ENCODE data around the gene STAC3. TPM values are rescaled to one million over a fixed set of nuclear protein-coding genes. Genes with fewer than 3 reads are reported as not detected.
A peak's percentile ranks its signal among the peaks of the same experiment; 100 is the strongest.
"Not testable (repeated sequence)": the region's sequence is repeated elsewhere in the genome, so short reads cannot be mapped to it uniquely, and the experiment has no call there.

The STAC3 gene
- total and polyA plus RNA-seq, 11 donors = 0.47 to 5.7 (median 0.80) TPM; not detected in 1

DNA sequence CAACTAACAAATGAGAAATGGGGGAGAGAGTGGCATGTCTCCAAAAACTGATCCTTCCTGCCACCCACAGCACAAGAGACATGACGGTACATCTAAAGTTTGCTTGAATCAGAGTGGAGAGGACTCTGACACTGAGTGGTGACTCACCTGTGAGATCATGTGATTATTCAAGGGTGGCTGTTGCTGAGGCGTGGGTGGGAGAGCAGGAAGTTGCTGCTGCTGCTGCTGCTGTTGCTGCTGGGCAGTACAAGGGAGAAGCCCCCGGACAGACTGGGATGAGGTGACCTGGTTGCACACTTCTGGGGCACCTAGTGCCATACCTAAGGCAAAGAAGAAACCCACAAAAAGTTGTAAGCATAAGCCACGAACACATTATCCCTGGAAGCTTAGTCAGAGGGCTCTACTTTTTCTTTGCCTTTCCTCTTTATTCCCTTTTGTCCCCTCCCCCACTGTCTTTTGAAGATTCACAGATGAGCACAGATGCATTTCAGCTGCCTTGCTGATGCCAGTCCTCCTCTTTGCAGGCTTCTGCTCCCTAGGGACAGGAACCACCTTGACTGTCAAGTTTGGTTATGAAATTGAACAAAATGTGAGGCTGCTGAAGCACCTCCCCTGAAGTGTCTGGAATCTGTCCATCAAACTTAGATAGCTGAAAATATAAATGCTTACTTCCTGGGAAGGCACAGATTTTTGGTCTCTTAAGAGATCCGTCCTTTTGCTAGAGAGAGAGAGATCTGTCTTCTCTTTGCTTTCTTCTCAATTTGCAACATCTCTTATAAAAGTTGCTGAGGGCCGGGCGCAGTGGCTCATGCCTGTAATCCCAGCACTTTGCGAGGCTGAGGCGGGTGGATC is 29.4 kb upstream of the STAC3 start:
- intact Hi-C loops (cut with DNase I) = no loop called here
- Histone ChIP-seq H3K9me3 (no peaks in the 10 kb centered on the region), H3K4me1 (peaks cover 0 to 9% (median 0%) of the 10 kb centered on the region in 12 donors), H3K27ac (peak overlapping the region in 1 of 12 donors; percentile 62), H3K27me3 (no peaks in the 10 kb centered on the region), H3K36me3 (peaks cover 0 to 96% (median 89%) of the 10 kb centered on the region in 9 donors), H3K4me3 (no peak overlapping the region)
- no peak for TF ChIP-seq POLR2A (IDR thresholded peaks at IDR 0.05)
- TF ChIP-seq, protein P1, sequence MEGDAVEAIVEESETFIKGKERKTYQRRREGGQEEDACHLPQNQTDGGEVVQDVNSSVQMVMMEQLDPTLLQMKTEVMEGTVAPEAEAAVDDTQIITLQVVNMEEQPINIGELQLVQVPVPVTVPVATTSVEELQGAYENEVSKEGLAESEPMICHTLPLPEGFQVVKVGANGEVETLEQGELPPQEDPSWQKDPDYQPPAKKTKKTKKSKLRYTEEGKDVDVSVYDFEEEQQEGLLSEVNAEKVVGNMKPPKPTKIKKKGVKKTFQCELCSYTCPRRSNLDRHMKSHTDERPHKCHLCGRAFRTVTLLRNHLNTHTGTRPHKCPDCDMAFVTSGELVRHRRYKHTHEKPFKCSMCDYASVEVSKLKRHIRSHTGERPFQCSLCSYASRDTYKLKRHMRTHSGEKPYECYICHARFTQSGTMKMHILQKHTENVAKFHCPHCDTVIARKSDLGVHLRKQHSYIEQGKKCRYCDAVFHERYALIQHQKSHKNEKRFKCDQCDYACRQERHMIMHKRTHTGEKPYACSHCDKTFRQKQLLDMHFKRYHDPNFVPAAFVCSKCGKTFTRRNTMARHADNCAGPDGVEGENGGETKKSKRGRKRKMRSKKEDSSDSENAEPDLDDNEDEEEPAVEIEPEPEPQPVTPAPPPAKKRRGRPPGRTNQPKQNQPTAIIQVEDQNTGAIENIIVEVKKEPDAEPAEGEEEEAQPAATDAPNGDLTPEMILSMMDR (IDR thresholded peaks at IDR 0.05) = no peak
- DNase-seq (no peak), ATAC-seq (peak in 3 of 4 donors; percentile 56 to 81 (median 61))
- 75 to 82% (median 78%) methylated on average over 9 of the region's 9 CpGs for WGBS, 4 donors

DNA sequence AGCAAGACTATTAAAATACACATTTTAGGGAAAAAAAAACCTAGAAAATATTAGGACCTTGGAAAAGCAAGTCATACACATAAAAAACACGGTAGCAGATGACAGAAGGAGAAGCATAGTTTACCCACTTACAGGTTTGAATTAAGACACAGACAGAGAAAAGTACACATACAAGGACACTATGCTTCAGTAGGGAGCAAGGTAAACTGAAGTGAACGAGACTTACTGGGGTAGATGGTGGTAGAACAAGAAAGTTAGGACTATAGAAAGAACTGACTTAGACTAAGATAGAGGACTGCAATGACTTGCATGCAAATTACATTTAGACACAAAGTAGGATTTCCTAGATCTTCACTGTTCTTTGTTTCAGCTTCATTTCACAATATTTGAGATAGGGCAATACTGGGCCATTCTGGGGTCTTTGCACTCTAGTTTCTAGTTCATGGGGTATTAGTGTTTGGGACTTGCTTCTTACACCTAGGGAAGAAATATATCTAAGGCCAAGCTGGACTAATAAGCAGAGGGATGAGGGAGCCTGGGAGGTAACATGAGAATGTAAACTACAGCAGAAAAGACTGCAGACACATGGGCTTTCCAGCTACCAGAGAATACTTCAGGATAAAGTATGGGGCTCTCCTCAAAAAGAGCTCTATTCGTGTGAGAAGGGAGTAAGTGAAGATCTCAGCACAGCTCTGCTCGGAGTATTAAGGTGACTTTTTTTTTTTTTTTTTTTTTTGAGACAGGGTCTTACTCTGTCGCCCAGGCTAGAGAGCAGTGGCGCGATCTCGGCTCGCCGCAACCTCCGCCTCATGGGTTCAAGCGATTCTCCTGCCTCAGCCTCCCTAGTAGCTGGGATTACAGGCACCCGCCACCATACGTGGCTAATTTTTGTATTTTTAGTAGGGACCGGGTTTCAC is 27.7 kb upstream of the STAC3 start:
- ATAC-seq = no peak
- peaks cover 0 to 98% (median 74%) of the 10 kb centered on the region in 9 donors for H3K36me3 ChIP-seq
- intact Hi-C loops (cut with DNase I) = loop anchor here in 1 of 10 donors (5.0 kb wide), 1 partner anchor 66 kb away; no protein-coding TSS in a partner anchor
- no peaks in the 10 kb centered on the region for H3K9me3 ChIP-seq
- WGBS, 4 donors = 95 to 97% (median 95%) methylated on average over 15 of the region's 15 CpGs
- H3K27ac ChIP-seq = no peak overlapping the region
- no peaks in the 10 kb centered on the region for H3K27me3 ChIP-seq
- DNase-seq = no peak
- TF ChIP-seq, protein P1 (IDR thresholded peaks at IDR 0.05) = no peak
- no peak for TF ChIP-seq POLR2A (IDR thresholded peaks at IDR 0.05)
- H3K4me3 ChIP-seq = no peak overlapping the region
- H3K4me1 ChIP-seq = peaks cover 0 to 9% (median under 1%) of the 10 kb centered on the region in 12 donors

DNA sequence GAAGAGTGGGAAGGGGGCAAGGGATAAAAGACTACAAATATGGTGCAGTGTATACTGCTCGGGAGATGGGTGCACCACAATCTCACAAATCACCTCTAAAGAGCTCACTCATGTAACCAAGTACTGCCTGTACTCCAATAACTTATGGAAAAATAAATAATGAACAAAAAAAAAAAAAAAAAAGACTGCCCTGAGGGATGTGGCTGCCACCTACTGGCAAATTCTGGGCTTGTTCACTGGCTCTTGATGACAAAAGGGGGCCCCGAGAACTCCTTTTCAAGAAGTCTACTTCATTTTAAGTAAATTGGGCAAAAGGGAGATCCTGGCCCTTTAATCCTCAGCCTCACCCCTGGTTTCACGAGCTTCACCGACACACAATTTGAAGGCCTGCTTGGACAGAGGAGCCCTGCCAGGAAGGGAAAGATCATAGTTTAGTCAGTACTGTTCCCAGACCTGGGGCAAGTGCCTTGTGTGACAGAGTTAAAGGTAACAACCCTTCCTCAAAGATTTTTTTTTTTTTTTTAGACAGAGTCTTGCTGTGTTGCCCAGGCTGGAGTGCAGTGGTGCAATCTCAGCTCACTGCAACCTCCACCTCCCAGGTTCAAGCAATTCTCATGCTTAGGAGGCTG is 26.1 kb upstream of the STAC3 start:
- DNase-seq = peak in 1 of 5 donors; percentile 39
- peaks cover 0 to 23% (median 13%) of the 10 kb centered on the region in 12 donors for H3K4me1 ChIP-seq
- ATAC-seq = peak in 1 of 4 donors; percentile 13
- 44 to 47% (median 45%) methylated on average over 4 of the region's 4 CpGs for WGBS, 4 donors
- TF ChIP-seq POLR2A (IDR thresholded peaks at IDR 0.05) = no peak
- TF ChIP-seq, protein P1 (IDR thresholded peaks at IDR 0.05) = peak; percentile 23 to 56 (median 43)
- H3K36me3 ChIP-seq = peaks cover 0 to 92% (median 57%) of the 10 kb centered on the region in 9 donors
- intact Hi-C loops (cut with DNase I) = loop anchor here in 3 of 10 donors (1.0 to 5.0 kb wide), 3 partner anchors 62 to 65 kb away; no protein-coding TSS in a partner anchor
- no peak overlapping the region for H3K27ac ChIP-seq
- H3K4me3 ChIP-seq = no peak overlapping the region
- H3K27me3 ChIP-seq = no peaks in the 10 kb centered on the region
- no peaks in the 10 kb centered on the region for H3K9me3 ChIP-seq

DNA sequence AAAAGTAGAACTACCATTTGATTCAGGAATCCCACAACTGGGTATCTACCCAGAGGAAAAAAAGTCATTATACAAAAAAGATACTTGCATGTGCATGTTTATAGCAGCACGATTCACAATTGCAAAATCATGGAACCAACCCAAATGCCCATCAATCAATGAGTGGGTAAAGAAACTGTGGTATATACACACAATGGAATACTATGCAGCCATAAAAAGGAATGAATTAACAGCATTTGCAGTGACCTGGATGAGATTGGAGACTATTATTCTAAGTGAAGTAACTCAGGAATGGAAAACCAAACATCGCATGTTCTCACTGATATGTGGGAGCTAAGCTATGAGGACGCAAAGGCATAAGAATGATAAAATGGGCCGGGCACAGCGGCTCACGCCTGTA is 25.2 kb upstream of the STAC3 start:
- not testable (repeated sequence) for ATAC-seq, H3K4me3 ChIP-seq, H3K27ac ChIP-seq, H3K27me3 ChIP-seq, H3K9me3 ChIP-seq, DNase-seq
- WGBS, 4 donors = 89 to 99% (median 96%) methylated on average over 6 of the region's 6 CpGs
- peaks cover 0 to 91% (median 49%) of the 10 kb centered on the region in 9 donors for H3K36me3 ChIP-seq
- H3K4me1 ChIP-seq = peaks cover 0 to 28% (median 13%) of the 10 kb centered on the region in 12 donors
- intact Hi-C loops (cut with DNase I) = loop anchor here in 2 of 10 donors (2.0 to 5.0 kb wide), 2 partner anchors 61 to 64 kb away; no protein-coding TSS in a partner anchor

Data from heart left ventricle (tissue), 16 donors.